BE2C (cell line): ENCODE data around the gene SINHCAF.
"Not testable (repeated sequence)": the region's sequence is repeated elsewhere in the genome, so short reads cannot be mapped to it uniquely, and the experiment has no call there.

Source experiments
- DNase-seq: peaks from one replicate; pipeline ENCODE4 v3.0.0-alpha.2; 2020
- H3K27me3 ChIP-seq: fragments of 250-450 bp; sonication (Bioruptor Pico); 2 replicates; pipeline ENCODE4 v1.5.1; 2020; ENCODE audit warnings: mild to moderate bottlenecking
- H3K36me3 ChIP-seq: fragments of 250-450 bp; sonication (Bioruptor Pico); 2 replicates; pipeline ENCODE4 v1.5.1; 2020; ENCODE audit warnings: mild to moderate bottlenecking
- H3K4me1 ChIP-seq: fragments of 250-450 bp; sonication (Bioruptor Pico); 2 replicates; pipeline ENCODE4 v1.5.1; 2020
- H3K4me3 ChIP-seq: 2 replicates; pipeline ENCODE4 v1.5.1; 2011; ENCODE audit warnings: low read depth, low read length
- H3K9me3 ChIP-seq: fragments of 250-450 bp; sonication (Bioruptor Pico); 2 replicates; pipeline ENCODE4 v1.5.1; 2020
- CTCF ChIP-seq: IDR thresholded peaks from 2 replicates; pipeline ENCODE4 v1.5.1; 2012; ENCODE audit warnings: mild to moderate bottlenecking, low read depth, low read length

The SINHCAF gene

GRCh38 chr12:31259136-31259886 is 66.6 kb downstream of the SINHCAF start:
- H3K4me1 ChIP-seq, result no peaks in the 10 kb centered on the region
- H3K27me3 ChIP-seq, result no peaks in the 10 kb centered on the region
- TF ChIP-seq CTCF, result no peak
- H3K36me3 ChIP-seq, result no peaks in the 10 kb centered on the region
- no peak overlapping the region for H3K4me3 ChIP-seq
- DNase-seq, result no peak
- H3K9me3 ChIP-seq, result no peaks in the 10 kb centered on the region

- no peak overlapping the region for H3K4me3 ChIP-seq
- H3K27me3 ChIP-seq, result no peaks in the 10 kb centered on the region
- no peaks in the 10 kb centered on the region for H3K4me1 ChIP-seq
- DNase-seq, result no peak
- H3K9me3 ChIP-seq, result no peaks in the 10 kb centered on the region
- no peak for TF ChIP-seq CTCF
- H3K36me3 ChIP-seq, result no peaks in the 10 kb centered on the region
These were observed 68.2 kb downstream of the SINHCAF start for GRCh38 chr12:31257784-31258183.

GRCh38 chr12:31251707-31252611 is 74.0 kb downstream of the SINHCAF start:
- H3K27me3 ChIP-seq, DNase-seq, H3K9me3 ChIP-seq, H3K4me1 ChIP-seq, H3K36me3 ChIP-seq, H3K4me3 ChIP-seq: not testable (repeated sequence)
- TF ChIP-seq CTCF, result peak; percentile 22; the same call in 1 of the 2 replicates

- Histone ChIP-seq H3K9me3 (no peaks in the 10 kb centered on the region), H3K36me3 (no peaks in the 10 kb centered on the region), H3K4me3 (no peak overlapping the region), H3K4me1 (no peaks in the 10 kb centered on the region), H3K27me3 (no peaks in the 10 kb centered on the region)
- DNase-seq, result no peak
- no peak for TF ChIP-seq CTCF
These were observed 75.8 kb downstream of the SINHCAF start for GRCh38 chr12:31250179-31250578.

GRCh38 chr12:31249356-31249755 is 76.6 kb downstream of the SINHCAF start:
- no peak for TF ChIP-seq CTCF
- H3K9me3 ChIP-seq, result no peaks in the 10 kb centered on the region
- no peak overlapping the region for H3K4me3 ChIP-seq
- no peaks in the 10 kb centered on the region for H3K36me3 ChIP-seq
- no peaks in the 10 kb centered on the region for H3K27me3 ChIP-seq
- H3K4me1 ChIP-seq, result no peaks in the 10 kb centered on the region
- no peak for DNase-seq

- no peaks in the 10 kb centered on the region for H3K4me1 ChIP-seq
- TF ChIP-seq CTCF, result no peak
- H3K9me3 ChIP-seq, result no peaks in the 10 kb centered on the region
- DNase-seq, result no peak
- no peaks in the 10 kb centered on the region for H3K36me3 ChIP-seq
- no peaks in the 10 kb centered on the region for H3K27me3 ChIP-seq
- no peak overlapping the region for H3K4me3 ChIP-seq
These were observed 77.1 kb downstream of the SINHCAF start for GRCh38 chr12:31248815-31249214.
